IPS-11a (cell line): ENCODE measurements around the gene AMDHD1.
"Not testable (repeated sequence)": the region's sequence is repeated elsewhere in the genome, so short reads cannot be mapped to it uniquely, and the experiment has no call there.

Source experiments
- H3K4me3 ChIP-seq: one replicate; pipeline ENCODE4 v1.5.1; 2013; ENCODE audit warnings: low read depth, low read length, control low read depth

Gene AMDHD1

DNA sequence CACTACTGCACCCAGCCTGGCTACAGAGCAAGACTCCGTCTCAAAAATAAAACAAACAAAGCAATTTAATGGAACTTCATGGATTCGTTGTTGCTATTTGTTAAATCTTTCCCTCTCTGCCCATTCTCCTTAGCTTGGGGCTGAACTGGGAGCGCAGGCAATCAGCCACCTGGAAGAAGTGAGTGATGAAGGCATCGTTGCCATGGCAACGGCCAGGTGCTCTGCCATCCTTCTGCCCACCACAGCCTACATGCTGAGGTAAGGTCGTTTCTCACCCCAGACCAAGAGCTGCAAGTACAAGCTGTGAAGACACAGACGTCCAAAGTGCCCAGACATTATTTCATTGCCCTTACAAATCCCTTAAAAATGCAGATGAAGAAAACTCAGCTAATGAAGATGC, 19.1 kb downstream of the AMDHD1 start:
- no peak overlapping the region for H3K4me3 ChIP-seq

DNA sequence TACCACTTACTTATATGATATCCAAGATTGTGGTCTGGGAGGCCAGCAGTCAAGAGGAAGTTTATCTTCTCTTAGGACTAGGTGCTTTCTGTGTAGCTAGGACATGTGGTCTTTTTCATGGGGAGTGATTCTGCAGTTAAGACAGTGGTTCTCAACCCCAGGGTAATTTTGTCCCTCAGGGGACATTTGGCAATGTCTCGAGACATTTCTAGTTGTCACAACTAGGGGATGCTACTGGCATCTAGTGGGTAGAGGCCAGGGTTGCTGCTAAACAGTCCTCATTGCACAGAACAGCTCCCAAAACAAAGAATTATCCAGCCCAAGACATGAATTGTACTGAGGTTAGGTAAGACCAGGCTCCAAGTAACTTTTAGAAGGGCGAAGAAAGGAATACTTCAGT, 20.0 kb downstream of the AMDHD1 start:
- no peak overlapping the region for H3K4me3 ChIP-seq

DNA sequence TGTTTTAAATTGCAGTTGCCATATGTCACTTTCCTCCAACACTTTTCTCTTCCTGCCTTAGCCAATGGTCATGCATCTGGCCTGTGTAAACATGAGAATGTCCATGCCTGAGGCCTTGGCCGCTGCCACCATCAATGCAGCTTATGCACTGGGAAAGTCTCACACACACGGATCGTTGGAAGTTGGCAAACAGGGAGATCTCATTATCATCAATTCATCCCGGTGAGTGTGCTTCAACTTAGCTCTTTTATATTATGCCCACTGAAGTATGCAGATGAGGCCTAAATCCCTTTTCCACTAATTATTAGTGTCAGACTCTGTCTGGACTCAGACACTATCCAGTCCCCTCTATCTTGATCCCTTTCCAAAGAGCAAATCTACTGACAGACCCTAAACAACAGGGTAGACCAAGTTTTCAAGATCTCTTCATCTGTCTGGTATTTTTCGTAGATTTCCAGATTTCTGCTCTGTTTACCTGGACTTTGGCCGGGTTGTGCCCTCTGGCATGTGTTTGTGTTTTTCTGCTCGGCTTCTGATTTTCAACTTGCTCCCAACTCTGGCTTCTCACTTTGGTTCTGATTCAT, 23.2 kb downstream of the AMDHD1 start:
- no peak overlapping the region for H3K4me3 ChIP-seq

- H3K4me3 ChIP-seq = no peak overlapping the region
Measured at GRCh38 chr12:95967301-95967700, 24.2 kb downstream of the AMDHD1 start.

DNA sequence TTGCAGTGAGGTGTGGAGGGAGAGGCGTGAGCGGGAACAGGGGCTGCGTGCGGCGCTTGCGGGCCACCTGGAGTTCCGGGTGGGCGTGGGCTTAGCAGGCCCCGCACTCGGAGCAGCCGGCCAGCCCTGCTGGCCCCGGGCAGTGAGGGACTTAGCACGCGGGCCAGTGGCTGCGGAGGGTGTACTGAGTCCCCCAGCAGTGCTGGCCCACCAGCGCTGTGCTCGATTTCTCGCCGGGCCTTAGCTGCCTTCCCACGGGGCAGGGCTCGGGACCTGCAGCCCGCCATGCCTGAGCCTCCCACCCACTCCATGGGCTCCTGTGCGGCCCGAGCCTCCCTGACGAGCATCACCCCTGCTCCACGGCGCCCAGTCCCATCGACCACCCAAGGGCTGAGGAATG, 26.0 kb downstream of the AMDHD1 start:
- H3K4me3 ChIP-seq = not testable (repeated sequence)

DNA sequence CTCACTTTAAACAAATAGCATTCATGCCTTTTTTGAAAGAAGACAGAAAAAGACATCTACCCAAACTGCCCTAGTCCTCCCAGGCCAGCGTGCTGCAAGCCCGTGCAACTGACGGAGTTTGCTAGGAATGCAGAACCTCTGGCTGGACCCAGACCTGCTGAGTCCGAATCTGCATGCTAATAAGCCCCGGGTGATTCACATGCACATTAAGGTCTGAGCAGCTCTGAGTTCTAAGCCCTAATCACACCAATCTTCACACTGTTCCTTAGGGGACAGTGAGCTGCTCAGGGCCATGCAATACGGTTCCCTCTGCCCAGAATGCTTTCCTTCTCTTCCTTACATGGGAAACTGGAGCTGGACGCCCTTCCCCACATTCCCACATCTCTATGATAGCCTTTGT, 27.8 kb downstream of the AMDHD1 start:
- no peak overlapping the region for H3K4me3 ChIP-seq

- H3K4me3 ChIP-seq = no peak overlapping the region
Measured at GRCh38 chr12:95972832-95973456, 29.8 kb downstream of the AMDHD1 start.

DNA sequence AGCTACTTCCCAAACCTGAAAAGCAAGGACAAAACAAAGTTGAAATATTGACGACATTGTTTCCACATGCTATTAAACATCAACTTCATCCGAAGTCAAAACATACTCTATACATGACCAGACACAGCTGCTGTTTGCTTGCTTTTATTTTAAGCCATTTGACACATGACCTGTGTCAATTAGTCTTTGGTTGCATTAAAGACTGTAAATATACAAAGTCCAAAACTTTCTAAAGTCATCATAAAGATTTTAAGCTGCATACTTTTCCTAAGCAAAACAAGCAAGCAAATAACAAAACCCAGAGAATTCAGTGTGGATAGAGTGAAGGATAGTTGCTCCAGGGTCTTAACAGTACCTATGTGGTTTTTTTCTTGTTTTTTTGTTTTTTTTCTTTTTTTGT, 31.2 kb downstream of the AMDHD1 start:
- H3K4me3 ChIP-seq = no peak overlapping the region

GRCh38 chr12:95975491-95975890, 32.4 kb downstream of the AMDHD1 start:
- no peak overlapping the region for H3K4me3 ChIP-seq

DNA sequence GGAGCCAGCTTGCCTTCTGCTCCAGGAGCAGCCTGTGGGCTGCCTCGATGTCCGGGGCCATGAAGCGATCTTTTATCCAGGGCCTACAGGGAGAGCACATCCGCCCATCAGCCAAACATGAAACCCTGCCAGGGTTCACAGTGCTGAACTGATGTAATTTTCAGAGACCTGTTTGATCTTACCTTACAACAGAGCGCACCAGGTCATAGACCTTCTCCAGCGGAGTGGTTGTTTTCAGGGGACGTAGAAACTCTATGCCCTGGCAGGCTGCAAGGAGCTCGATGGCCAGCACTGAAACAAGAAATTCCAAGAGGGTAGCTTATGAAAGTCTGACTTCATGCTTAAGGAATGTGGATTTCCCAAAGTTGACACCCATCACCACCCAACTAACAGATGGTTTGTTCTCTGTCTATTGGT, 33.3 kb downstream of the AMDHD1 start:
- H3K4me3 ChIP-seq = no peak overlapping the region

- H3K4me3 ChIP-seq = no peak overlapping the region
Measured at GRCh38 chr12:95977764-95978305, 34.7 kb downstream of the AMDHD1 start.

- H3K4me3 ChIP-seq = no peak overlapping the region
Measured at GRCh38 chr12:95978351-95978750, 35.2 kb downstream of the AMDHD1 start.

- H3K4me3 ChIP-seq = no peak overlapping the region
Measured at GRCh38 chr12:95978774-95979173, 35.6 kb downstream of the AMDHD1 start.

GRCh38 chr12:95980437-95980836, 37.3 kb downstream of the AMDHD1 start:
- H3K4me3 ChIP-seq = no peak overlapping the region

DNA sequence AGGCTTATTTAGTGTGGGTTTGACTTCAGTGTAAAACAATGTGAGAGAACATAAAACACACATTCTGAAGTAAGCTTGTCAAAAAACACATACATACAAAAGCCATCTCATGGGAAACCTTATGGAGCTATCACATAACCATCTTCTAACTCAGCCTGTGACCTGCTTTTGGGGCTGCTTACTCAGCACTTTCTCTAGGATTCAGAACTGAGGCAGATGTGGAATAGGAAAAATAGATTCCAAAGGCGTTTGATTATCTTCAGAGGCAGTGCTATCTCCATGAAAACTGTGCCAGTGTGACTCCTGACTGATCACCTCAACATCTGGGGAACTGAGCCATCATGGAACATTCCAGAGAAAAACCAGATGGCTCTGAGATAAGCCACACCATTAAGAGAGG, 39.5 kb downstream of the AMDHD1 start:
- H3K4me3 ChIP-seq = no peak overlapping the region

GRCh38 chr12:95984682-95985081, 41.6 kb downstream of the AMDHD1 start:
- no peak overlapping the region for H3K4me3 ChIP-seq

- H3K4me3 ChIP-seq = no peak overlapping the region
Measured at GRCh38 chr12:95986635-95987570, 43.8 kb downstream of the AMDHD1 start.

- no peak overlapping the region for H3K4me3 ChIP-seq
Measured at GRCh38 chr12:95988506-95989275, 45.6 kb downstream of the AMDHD1 start.

- H3K4me3 ChIP-seq = no peak overlapping the region
Measured at GRCh38 chr12:95989504-95990123, 46.5 kb downstream of the AMDHD1 start.

DNA sequence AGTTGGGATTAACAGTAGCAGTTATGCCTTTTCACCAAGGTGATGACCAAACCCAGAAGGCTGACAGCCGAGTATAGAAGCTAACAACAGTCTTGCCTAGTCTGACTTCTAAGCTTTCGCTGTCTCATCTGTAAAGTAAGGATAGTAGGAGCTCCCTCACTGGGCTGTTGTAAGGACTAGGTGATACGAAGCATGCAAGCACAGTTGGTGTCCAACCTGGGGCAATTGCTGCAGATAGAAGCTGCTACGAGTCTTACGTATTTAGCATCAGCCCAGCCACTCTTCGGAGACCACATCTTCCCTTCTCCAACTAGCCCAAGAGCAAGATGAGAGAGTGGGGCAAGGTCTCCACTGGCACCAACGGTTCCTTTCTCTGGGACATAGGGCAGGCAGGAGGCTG, 47.0 kb downstream of the AMDHD1 start:
- no peak overlapping the region for H3K4me3 ChIP-seq
